Body of pancreas (tissue), 4 donors: Measurements from ENCODE around the gene SORCS2. TPM values are rescaled to one million over a fixed set of nuclear protein-coding genes. Genes with fewer than 3 reads are reported as not detected.

Experiments used
- ATAC-seq: fragments of 150-250 bp; one replicate; pipeline ENCODE4 v1.9.1; 2016
- DNase-seq, 4 donors: peaks; one replicate each; pipeline ENCODE4 v3.0.0-alpha.2; 2019
- H3K27ac ChIP-seq, 4 donors: fragments of 200-600 bp; sonication (generic); 1 replicate in 3 of 4; 2 replicates in 1 of 4; pipeline versions ENCODE4 v1.5.1 to v1.6.1; 2016 to 2019; ENCODE audit warnings: mild to moderate bottlenecking in 1 of 4, mixed read lengths in 1 of 4, moderate library complexity in 1 of 4
- H3K27me3 ChIP-seq, 2 donors: fragments of 200-600 bp; sonication (generic); one replicate each; pipeline ENCODE4 v1.6.0; 2016; ENCODE audit warnings: mild to moderate bottlenecking in 1 of 2
- H3K36me3 ChIP-seq, 2 donors: fragments of 200-600 bp; sonication (generic); replicated peaks in 1 of 2; 2 replicates each; pipeline ENCODE4 v1.5.1; 2016; ENCODE audit warnings: low read depth in 2 of 2; ENCODE audit not compliant: insufficient read depth in 1 of 2
- H3K4me1 ChIP-seq: fragments of 200-600 bp; sonication (generic); one replicate; pipeline ENCODE4 v1.6.0; 2016
- H3K4me3 ChIP-seq, 2 donors: fragments of 200-600 bp; sonication (generic); 1 replicate in 1 of 2; 2 replicates in 1 of 2; pipeline ENCODE4 v1.5.1; 2016 to 2019
- H3K9me3 ChIP-seq, 3 donors: fragments of 200-600 bp; sonication (generic); 1 replicate in 2 of 3; 2 replicates in 1 of 3; pipeline ENCODE4 v1.5.1; 2016
- CTCF ChIP-seq, 7 experiments: fragments of 450-650 bp in 4 of 7; fragments of 200-600 bp in 3 of 7; sonication (generic) in 3 of 7; IDR thresholded peaks; one replicate each; pipeline ENCODE4 v1.5.1; 2016 to 2019; ENCODE audit warnings: antibody characterized with exemption in 7 of 7
- POLR2A ChIP-seq, 3 donors: fragments of 450-650 bp; IDR thresholded peaks; one replicate each; pipeline ENCODE4 v1.6.1; 2016; ENCODE audit warnings: antibody characterized with exemption in 3 of 3, mild to moderate bottlenecking in 2 of 3
- WGBS, 2 donors: methylation state at CpG; one replicate each; pipeline ENCODE4 v1.1.5; 2017; 5-methylcytosine and 5-hydroxymethylcytosine counted together
- intact Hi-C: fragments of 100-400 bp; cut with DNase I; formaldehyde crosslinking; loops from one replicate; pipeline ENCODE4 v1.15.1; 2023
- total RNA-seq, 2 donors: library from RNA; depleted of rRNA; stranded (reverse); fragments of >200 nt; gene quantifications; one replicate each; pipeline ENCODE4 v1.1.0, GENCODE V29; 2016

The SORCS2 gene
- total RNA-seq, 2 donors from 2014 or later, result 0.26 to 0.33 TPM

- Histone ChIP-seq H3K9me3 (peaks cover 0 to 6% (median 0%) of the 10 kb centered on the region in 3 donors), H3K36me3 (no peaks in the 10 kb centered on the region), H3K27me3 (no peaks in the 10 kb centered on the region), H3K4me1 (peaks cover 3% of the 10 kb centered on the region), H3K27ac (no peak overlapping the region), H3K4me3 (no peak overlapping the region)
- intact Hi-C loops, result no loop called here
- DNase-seq (no peak), ATAC-seq (no peak)
- no peak for TF ChIP-seq CTCF (IDR thresholded peaks at IDR 0.05)
- TF ChIP-seq POLR2A (IDR thresholded peaks at IDR 0.05), result no peak
- 66 to 80% methylated on average over 12 to 13 of the region's 13 CpGs for WGBS, 2 donors
Measured at GRCh38 chr4:7629501-7630254, 437.3 kb downstream of the SORCS2 start.

GRCh38 chr4:7630568-7631287 is 438.4 kb downstream of the SORCS2 start:
- 45 to 59% methylated on average over 17 of the region's 17 CpGs for WGBS, 2 donors
- H3K4me1 ChIP-seq, result peaks cover 11% of the 10 kb centered on the region
- H3K27ac ChIP-seq, result no peak overlapping the region
- peaks cover 0 to 6% (median 0%) of the 10 kb centered on the region in 3 donors for H3K9me3 ChIP-seq
- H3K4me3 ChIP-seq, result no peak overlapping the region
- intact Hi-C loops, result no loop called here
- TF ChIP-seq CTCF (IDR thresholded peaks at IDR 0.05), result no peak
- TF ChIP-seq POLR2A (IDR thresholded peaks at IDR 0.05), result no peak
- ATAC-seq, result peak; percentile 24
- H3K36me3 ChIP-seq, result no peaks in the 10 kb centered on the region
- peak in 3 of 4 donors; percentile 15 to 37 (median 23) for DNase-seq
- no peaks in the 10 kb centered on the region for H3K27me3 ChIP-seq

- DNase-seq (no peak), ATAC-seq (no peak)
- 29 to 31% methylated on average over 5 to 8 of the region's 10 CpGs for WGBS, 2 donors
- Histone ChIP-seq H3K27ac (no peak overlapping the region), H3K36me3 (no peaks in the 10 kb centered on the region), H3K4me3 (no peak overlapping the region), H3K27me3 (no peaks in the 10 kb centered on the region), H3K9me3 (peaks cover 0 to 6% (median 0%) of the 10 kb centered on the region in 3 donors), H3K4me1 (peaks cover 16% of the 10 kb centered on the region)
- no peak for TF ChIP-seq CTCF (IDR thresholded peaks at IDR 0.05)
- no peak for TF ChIP-seq POLR2A (IDR thresholded peaks at IDR 0.05)
- intact Hi-C loops, result no loop called here
Measured at GRCh38 chr4:7631288-7632014, 439.1 kb downstream of the SORCS2 start.

GRCh38 chr4:7632341-7632740 is 440.0 kb downstream of the SORCS2 start:
- H3K9me3 ChIP-seq, result peaks cover 0 to 6% (median 0%) of the 10 kb centered on the region in 3 donors
- H3K27me3 ChIP-seq, result no peaks in the 10 kb centered on the region
- H3K27ac ChIP-seq, result no peak overlapping the region
- TF ChIP-seq POLR2A (IDR thresholded peaks at IDR 0.05) (no peak), CTCF (IDR thresholded peaks at IDR 0.05) (no peak)
- no peak for DNase-seq
- intact Hi-C loops, result no loop called here
- H3K4me1 ChIP-seq, result peaks cover 16% of the 10 kb centered on the region
- no peaks in the 10 kb centered on the region for H3K36me3 ChIP-seq
- no peak for ATAC-seq
- no peak overlapping the region for H3K4me3 ChIP-seq
- 42 to 49% methylated on average over 12 of the region's 12 CpGs for WGBS, 2 donors
